ENCODE data around the gene PPM1K.

DNA sequence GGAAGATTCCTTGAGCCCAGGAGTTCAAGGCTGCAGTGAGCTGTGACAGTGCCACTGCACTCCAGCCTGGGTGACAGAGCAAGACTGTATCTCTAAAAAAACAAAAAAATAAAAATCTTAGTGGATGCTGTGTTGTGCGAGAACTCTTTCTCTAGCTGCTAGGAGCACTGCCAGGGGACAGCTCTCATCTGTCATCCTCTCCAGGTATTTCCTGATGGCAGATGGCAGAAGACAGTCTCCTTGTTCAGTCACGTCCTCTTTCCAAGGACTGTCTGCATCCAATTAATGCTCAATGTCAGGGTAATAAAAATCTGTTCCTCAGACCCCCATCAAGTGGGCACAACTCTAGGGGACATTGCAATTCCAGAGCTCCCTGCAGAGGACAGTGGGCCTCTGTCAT lies 29.2 kb downstream of the PPM1K start:
- TF ChIP-seq TAF1 (IDR thresholded peaks at IDR 0.05; ENCODE audit: borderline replicate concordance, low read depth, low read length) (no peak), POLR2A (IDR thresholded peaks at IDR 0.05; ENCODE audit: low read depth, low read length) (no peak), POLR2AphosphoS5 (IDR thresholded peaks at IDR 0.05; ENCODE audit: low read depth, low read length) (no peak)
